Activated T-helper 1 cell treated with anti-CD3 and anti-CD28 coated beads, Interleukin-12 subunit alpha, Interleukin-12 subunit beta, Interleukin-2, Interleukin-4 antibody, amounts not matched to agents 30 ng/mL and 10 ng/mL and 1 ng/mL, durations not matched to agents 14 hours and 24 hours and 36 hours (primary cell): ENCODE measurements around the gene TGFA. TPM values are rescaled to one million over a fixed set of nuclear protein-coding genes. Genes with fewer than 3 reads are reported as not detected.

ENCODE experiments used
- DNase-seq: peaks from one replicate; pipeline ENCODE4 v3.0.0; 2021; ENCODE audit warnings: low spot score
- H3K27ac Mint-ChIP-seq: one replicate; pipeline ENCODE4 v1.8.0; 2021; ENCODE audit warnings: mild to moderate bottlenecking, mixed read lengths
- H3K27me3 Mint-ChIP-seq: one replicate; pipeline ENCODE4 v1.8.0; 2022; ENCODE audit warnings: mild to moderate bottlenecking, moderate library complexity, mixed read lengths; ENCODE audit not compliant: insufficient read depth
- H3K36me3 Mint-ChIP-seq: one replicate; pipeline ENCODE4 v1.8.0; 2021; ENCODE audit warnings: low read depth, mixed read lengths
- H3K4me1 Mint-ChIP-seq: one replicate; pipeline ENCODE4 v1.8.0; 2021; ENCODE audit warnings: low read depth, mixed read lengths
- H3K4me3 Mint-ChIP-seq: one replicate; pipeline ENCODE4 v1.8.0; 2021; ENCODE audit warnings: mild to moderate bottlenecking, moderate library complexity, mixed read lengths
- H3K9me3 Mint-ChIP-seq: one replicate; pipeline ENCODE4 v1.8.0; 2021; ENCODE audit warnings: mixed read lengths
- intact Hi-C: fragments of 100-400 bp; cut with micrococcal nuclease; formaldehyde crosslinking; loops from one replicate; pipeline ENCODE4 v1.15.1; 2024
- total RNA-seq: library from RNA; stranded (reverse); gene quantifications from 2 replicates; pipeline ENCODE4 v1.2.3, GENCODE V29; 2022

TGFA gene
- total RNA-seq, 1 donor from 2014 or later = not detected

DNA sequence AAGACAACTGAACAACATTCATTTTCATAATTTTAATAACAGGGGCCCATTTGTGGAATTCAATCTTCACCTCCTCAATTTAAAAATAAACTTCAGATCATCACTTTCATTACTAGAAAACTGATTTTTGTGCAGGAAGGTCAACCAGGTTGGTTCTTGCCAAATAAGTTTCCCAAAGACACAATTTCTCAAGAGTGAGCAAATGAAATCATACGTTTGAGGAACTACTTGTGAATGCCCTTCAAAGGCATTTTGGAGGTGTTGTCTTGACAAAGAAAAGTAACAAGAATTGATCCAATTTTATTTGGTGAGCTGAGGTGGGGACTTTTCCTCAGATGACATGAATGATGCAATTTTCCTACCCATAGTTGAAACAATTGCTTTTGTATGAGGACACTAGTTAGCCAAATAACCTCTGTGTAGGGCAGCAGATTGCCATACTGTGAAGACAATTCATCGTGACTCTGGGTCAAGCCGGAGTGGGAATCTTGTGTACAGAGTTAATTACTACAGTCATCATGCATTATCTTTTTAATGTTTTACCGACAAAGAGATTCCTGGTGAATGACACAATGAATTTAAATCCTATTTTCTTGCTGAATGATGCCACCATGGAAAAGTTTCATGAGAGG is 121.8 kb downstream of the TGFA start:
- intact Hi-C loops = no loop called here
- H3K4me3 Mint-ChIP-seq = no peak overlapping the region
- H3K9me3 Mint-ChIP-seq = peaks cover 4% of the 10 kb centered on the region

DNA sequence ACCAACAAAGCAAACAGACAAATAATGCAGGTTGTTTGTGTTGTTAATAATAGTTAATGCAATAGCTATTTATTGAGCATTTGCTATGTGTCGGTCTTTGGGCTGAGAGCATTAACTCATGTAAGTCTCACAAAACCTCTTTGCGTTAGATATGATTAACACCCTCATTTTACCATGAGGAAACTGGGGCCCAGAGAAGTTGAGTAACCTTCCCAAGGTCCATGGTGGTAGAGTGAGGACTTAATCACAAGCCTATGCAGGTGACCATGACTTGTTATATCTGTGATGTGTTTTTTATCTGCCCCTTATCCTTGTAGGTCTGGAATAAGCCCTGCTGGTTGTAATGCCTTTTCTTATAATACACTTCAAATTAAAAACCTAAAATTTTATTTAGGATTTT is 127.3 kb downstream of the TGFA start:
- intact Hi-C loops = no loop called here
- H3K27ac Mint-ChIP-seq = no peak overlapping the region
- no peaks in the 10 kb centered on the region for H3K4me1 Mint-ChIP-seq
- DNase-seq = no peak
- peaks cover 3% of the 10 kb centered on the region for H3K27me3 Mint-ChIP-seq
- peaks cover 4% of the 10 kb centered on the region for H3K9me3 Mint-ChIP-seq
- no peaks in the 10 kb centered on the region for H3K36me3 Mint-ChIP-seq
- H3K4me3 Mint-ChIP-seq = no peak overlapping the region

More for the DNA sequence above, 121.8 kb downstream of the TGFA start:
- Mint-ChIP-seq H3K4me1 (no peaks in the 10 kb centered on the region), H3K36me3 (no peaks in the 10 kb centered on the region), H3K27me3 (no peaks in the 10 kb centered on the region), H3K27ac (no peak overlapping the region)
- DNase-seq = no peak

DNA sequence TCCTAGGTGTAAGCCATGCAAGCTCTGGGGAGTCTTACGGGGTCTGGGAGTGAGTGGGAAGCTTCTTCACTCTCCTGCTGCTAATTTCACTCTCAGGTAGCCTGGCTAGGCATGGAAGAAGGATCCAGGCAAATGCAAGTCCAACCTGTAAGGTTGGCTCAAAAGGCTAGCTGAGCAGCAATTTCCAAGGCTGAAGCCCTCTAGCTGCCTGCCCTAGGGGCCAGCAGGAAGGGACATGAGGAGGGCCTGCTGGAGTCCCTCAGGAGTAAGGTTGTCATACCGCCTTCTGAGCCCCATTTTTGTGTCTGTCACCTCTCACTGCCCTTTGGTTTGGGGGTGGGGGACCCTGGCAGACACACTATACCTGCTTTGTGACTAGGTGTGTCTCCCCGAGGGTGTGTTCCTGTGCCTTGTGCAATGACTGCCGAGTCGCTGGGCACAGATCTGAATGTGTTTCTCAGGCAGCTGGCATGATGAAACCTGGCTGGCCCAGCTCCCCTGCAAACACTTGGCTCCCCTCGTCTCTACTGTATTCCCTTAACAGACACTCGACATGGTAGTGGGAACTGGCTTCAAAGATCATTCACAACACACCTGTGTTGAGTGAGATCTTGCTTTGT is 127.8 kb downstream of the TGFA start:
- Mint-ChIP-seq H3K27me3 (peaks cover 3% of the 10 kb centered on the region), H3K9me3 (peaks cover 4% of the 10 kb centered on the region)

DNA sequence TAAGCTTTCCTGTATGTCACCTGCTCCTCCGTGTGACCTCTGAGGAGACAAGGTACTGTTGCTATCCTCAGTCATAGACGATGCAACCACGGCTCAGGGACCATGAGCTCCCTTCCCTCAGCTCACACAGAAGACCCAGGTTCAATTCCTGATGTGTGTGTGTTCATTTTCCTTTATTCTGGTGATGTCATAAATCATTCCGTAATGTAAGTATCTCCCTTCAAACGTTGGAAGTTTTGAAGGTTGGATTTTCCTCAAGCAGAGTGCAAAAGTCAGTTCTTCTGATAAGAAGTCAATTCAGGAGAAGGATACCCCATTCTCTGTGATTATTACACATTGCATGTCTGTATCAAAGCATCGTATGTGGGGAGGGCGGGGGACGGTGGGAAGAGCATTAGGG is 132.9 kb downstream of the TGFA start:
- Mint-ChIP-seq H3K9me3 (no peaks in the 10 kb centered on the region), H3K36me3 (no peaks in the 10 kb centered on the region)

More for the DNA sequence above, 127.8 kb downstream of the TGFA start:
- Mint-ChIP-seq H3K4me1 (no peaks in the 10 kb centered on the region), H3K4me3 (no peak overlapping the region), H3K36me3 (no peaks in the 10 kb centered on the region), H3K27ac (no peak overlapping the region)
- no peak for DNase-seq
- intact Hi-C loops = no loop called here

DNA sequence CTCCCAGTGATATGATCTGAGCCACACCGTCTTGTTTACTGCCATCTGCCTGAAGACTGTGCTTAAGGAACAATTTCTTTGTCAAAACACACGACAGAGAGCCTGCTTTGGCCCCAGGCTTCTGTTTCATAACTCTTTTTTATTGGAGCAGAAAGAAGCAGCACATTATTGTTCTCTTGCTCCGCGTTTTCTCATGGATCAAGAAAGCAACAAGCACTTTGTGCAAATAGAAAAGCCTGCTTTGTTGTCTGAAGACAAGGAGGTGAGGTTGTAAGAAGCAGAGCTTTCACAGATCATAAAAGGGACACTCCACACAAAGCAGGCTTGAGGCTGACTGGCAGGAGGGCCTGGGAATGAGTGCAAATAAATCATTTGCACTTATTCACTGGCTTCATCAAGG is 133.5 kb downstream of the TGFA start:
- Mint-ChIP-seq H3K36me3 (no peaks in the 10 kb centered on the region), H3K27me3 (peaks cover 10% of the 10 kb centered on the region), H3K9me3 (no peaks in the 10 kb centered on the region), H3K4me1 (no peaks in the 10 kb centered on the region), H3K27ac (no peak overlapping the region), H3K4me3 (no peak overlapping the region)
- intact Hi-C loops = no loop called here
- no peak for DNase-seq

More for the DNA sequence above, 132.9 kb downstream of the TGFA start:
- H3K4me3 Mint-ChIP-seq = no peak overlapping the region
- DNase-seq = no peak
- intact Hi-C loops = no loop called here
- H3K27me3 Mint-ChIP-seq = peaks cover 8% of the 10 kb centered on the region
- no peaks in the 10 kb centered on the region for H3K4me1 Mint-ChIP-seq
- no peak overlapping the region for H3K27ac Mint-ChIP-seq

DNA sequence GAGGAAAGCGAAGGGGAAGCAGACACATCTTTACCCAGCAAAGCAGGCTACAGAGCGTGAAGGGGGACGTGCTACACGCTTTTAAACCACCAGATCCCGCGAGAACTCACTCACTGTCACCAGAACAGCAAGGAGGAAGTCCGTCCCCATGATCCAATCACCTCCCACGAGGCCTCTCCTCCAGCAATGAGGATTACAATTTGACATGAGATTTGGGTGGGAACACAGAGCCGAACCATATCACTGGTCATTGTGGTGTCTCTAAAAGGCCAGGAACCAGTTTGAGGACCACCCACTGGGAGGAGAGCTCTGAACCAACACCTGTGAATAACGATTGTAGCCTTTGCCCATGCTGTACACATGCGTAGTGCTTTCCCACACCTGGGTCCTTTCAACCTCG is 135.1 kb downstream of the TGFA start:
- H3K36me3 Mint-ChIP-seq = no peaks in the 10 kb centered on the region

DNA sequence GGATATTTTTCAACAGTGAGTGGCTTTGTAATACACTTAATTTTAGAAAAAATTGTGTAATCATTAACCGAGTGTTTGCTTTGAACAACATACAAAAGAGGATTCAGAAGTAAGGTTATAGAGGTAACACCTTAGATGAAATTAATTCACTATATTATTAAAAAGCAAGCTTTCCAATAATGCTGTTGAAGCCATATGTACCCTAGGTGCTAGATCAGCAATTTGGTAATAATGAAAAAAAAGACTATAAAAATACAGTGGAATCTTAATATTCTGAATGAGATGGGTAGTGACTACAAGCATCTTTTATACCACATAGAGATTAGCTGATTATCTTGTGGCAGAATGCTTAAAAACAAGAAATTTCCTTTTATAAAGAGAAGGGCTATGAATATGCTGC is 136.6 kb downstream of the TGFA start:
- H3K27me3 Mint-ChIP-seq = peaks cover 10% of the 10 kb centered on the region
- no peak overlapping the region for H3K27ac Mint-ChIP-seq
- no peaks in the 10 kb centered on the region for H3K4me1 Mint-ChIP-seq
- intact Hi-C loops = no loop called here
- no peak for DNase-seq
- no peaks in the 10 kb centered on the region for H3K36me3 Mint-ChIP-seq
- H3K4me3 Mint-ChIP-seq = no peak overlapping the region
- H3K9me3 Mint-ChIP-seq = no peaks in the 10 kb centered on the region

More for the DNA sequence above, 135.1 kb downstream of the TGFA start:
- Mint-ChIP-seq H3K4me1 (no peaks in the 10 kb centered on the region), H3K4me3 (no peak overlapping the region), H3K9me3 (no peaks in the 10 kb centered on the region), H3K27ac (no peak overlapping the region), H3K27me3 (peaks cover 6% of the 10 kb centered on the region)
- intact Hi-C loops = no loop called here
- DNase-seq = no peak

DNA sequence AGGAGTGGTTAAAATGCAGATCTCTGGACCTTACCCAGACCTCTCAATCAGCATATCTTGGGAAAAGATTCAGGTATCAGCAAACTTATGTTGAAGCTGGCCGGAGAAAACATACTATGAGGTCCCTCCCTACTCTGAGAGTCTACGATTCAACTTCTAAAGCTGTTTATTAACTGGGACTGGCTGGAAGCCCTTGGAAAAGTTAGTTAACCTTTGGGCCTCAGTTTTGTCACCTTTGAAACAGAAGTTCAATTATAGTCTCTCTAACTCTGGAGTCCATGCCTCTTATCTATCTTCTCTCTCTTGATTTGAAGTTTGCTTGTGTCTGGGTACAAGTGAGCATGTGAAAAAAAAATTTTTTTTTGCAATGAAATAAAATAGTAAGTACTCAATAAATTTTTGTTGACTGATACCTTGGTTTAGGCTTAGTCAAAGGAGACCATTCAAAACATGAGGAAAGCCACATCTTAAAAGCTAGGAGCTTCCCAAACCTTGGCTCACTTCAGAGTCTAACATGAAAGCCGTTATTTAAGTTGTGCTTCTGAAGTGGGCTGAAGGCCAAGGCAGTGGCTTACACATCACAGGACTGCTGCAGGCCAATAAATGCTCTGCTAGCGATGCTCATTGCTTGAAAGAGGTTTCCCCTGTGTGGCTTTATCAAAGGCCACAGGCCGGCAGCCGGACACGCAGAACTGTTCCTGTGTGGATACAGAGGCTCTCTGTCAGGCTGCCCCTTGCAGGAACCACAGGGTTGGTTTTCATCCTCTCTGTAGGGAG is 141.1 kb downstream of the TGFA start:
- no peak overlapping the region for H3K4me3 Mint-ChIP-seq
- peaks cover 26% of the 10 kb centered on the region for H3K27me3 Mint-ChIP-seq

DNA sequence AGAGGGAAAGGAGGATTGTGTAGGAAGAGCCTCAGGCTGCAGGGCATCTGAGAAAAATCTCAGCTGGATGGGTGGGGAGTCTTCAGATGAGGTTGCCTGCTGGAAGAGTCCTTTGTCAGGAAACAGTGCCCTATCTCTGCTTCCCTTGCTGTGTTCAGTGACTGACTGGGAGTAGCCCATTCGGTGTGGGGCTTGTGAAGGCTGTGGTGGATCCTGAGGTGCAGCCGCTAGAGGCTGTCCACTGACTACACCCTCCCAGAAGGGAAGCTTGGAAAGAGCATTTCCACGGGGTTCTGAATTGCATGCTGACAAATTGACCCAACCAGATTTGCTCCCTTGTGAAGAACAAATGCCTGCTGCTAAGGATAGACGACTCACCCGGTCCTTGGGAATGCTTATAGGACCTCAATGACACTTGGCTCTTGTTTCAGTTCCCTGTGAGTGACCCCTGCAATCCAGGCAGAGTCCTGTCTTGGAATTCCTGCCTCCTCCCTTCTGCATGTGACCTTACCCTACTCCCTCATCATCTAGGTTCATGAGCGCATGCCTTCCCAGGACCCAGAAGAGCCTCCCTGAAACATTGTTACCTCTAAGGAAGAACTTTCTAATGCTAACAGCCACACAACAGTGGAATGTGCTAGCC is 142.0 kb downstream of the TGFA start:
- H3K27ac Mint-ChIP-seq = no peak overlapping the region
- H3K27me3 Mint-ChIP-seq = peaks cover 26% of the 10 kb centered on the region
- no peak for DNase-seq
- H3K36me3 Mint-ChIP-seq = no peaks in the 10 kb centered on the region
- intact Hi-C loops = no loop called here
- no peaks in the 10 kb centered on the region for H3K4me1 Mint-ChIP-seq
- H3K9me3 Mint-ChIP-seq = no peaks in the 10 kb centered on the region
- no peak overlapping the region for H3K4me3 Mint-ChIP-seq

More for the DNA sequence above, 141.1 kb downstream of the TGFA start:
- no peaks in the 10 kb centered on the region for H3K9me3 Mint-ChIP-seq
- no peak for DNase-seq
- intact Hi-C loops = no loop called here
- no peaks in the 10 kb centered on the region for H3K4me1 Mint-ChIP-seq
- no peaks in the 10 kb centered on the region for H3K36me3 Mint-ChIP-seq
- no peak overlapping the region for H3K27ac Mint-ChIP-seq

DNA sequence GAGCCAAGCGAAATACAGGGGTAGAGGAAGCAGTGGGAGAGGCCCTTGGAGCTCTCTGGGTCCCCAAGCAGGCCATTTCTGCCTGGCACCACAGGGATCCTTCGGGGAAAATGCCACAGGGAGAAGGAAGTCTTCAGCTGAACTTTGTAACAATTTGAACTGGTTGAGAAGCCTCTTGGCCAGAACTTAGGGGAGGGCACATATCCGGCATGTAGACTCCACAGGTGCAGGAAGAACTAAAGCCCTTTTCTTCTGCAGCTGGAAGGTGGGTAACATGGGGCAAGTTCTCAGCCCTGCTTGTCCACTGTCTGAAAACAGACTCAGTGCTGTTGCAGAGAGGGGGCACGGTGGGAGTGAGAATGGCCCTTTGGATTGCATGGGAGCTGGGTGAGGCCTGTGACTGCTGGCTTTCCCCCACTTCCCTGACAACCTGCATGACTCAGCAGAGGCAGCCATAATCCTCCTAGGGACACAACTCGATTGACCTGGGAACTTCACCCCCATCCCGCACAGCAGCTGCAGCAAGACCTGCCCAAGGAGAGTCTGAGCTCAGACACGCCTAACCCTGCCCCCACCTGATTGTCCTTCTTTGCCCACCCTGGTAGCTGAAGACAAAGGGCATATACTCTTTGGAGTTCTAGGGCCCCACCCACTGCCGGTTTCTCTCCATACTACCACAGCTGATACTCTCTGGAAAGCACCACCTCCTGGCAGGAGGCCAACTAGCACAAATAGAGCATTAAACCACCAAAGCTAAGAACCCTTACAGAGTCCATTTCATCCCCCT is 150.2 kb downstream of the TGFA start:
- peaks cover 12% of the 10 kb centered on the region for H3K27me3 Mint-ChIP-seq
- H3K27ac Mint-ChIP-seq = no peak overlapping the region
- intact Hi-C loops = no loop called here
- no peaks in the 10 kb centered on the region for H3K9me3 Mint-ChIP-seq
- no peak for DNase-seq
- no peak overlapping the region for H3K4me3 Mint-ChIP-seq
- no peaks in the 10 kb centered on the region for H3K4me1 Mint-ChIP-seq
- H3K36me3 Mint-ChIP-seq = no peaks in the 10 kb centered on the region

DNA sequence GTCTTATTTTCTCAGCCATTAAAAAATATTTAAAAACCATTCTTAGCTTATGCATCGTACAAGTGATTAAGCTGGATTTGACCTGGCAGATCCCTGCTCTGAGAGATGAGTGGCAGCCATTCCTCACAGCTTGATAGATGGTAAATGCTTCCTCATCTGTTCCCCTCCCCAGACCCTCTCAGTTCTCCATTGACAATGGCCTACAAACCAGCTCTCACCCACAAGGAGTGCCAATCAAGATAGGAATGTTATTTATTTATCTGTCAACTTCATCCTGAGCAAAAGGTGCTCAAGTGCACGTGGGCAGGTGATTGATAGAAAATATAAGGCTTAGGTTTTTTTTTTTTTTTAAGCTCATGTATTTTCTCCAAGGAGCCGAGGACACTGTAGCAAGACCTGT is 153.1 kb downstream of the TGFA start:
- Mint-ChIP-seq H3K4me1 (no peaks in the 10 kb centered on the region), H3K9me3 (no peaks in the 10 kb centered on the region), H3K27me3 (peaks cover 18% of the 10 kb centered on the region), H3K36me3 (no peaks in the 10 kb centered on the region), H3K4me3 (no peak overlapping the region), H3K27ac (no peak overlapping the region)
- intact Hi-C loops = no loop called here
- no peak for DNase-seq

DNA sequence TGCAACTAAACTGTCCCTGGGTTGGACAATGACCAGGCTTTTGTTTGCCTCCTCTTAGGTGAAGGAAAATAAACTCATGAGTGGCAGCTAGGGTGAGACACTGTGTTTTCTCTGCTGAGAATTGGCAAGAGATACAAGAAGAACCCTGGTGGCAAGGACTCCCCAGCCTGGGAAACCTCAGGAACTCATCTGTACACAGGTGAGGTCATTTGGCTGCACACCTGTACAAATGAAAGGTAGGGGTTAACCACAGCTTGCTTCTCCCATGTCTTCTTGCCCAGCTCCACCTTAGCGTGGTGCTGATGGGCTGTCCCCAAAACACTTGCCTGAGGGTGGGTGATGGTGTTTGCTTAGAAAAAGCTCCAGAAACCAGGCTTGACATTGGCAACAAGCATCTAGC is 154.6 kb downstream of the TGFA start:
- intact Hi-C loops = no loop called here
- H3K27me3 Mint-ChIP-seq = peaks cover 18% of the 10 kb centered on the region
- H3K9me3 Mint-ChIP-seq = no peaks in the 10 kb centered on the region
- DNase-seq = no peak
- H3K27ac Mint-ChIP-seq = no peak overlapping the region
- no peaks in the 10 kb centered on the region for H3K4me1 Mint-ChIP-seq
- no peaks in the 10 kb centered on the region for H3K36me3 Mint-ChIP-seq
- no peak overlapping the region for H3K4me3 Mint-ChIP-seq
